ENCODE data around the gene PHF21A. TPM values are rescaled to one million over a fixed set of nuclear protein-coding genes. Genes with fewer than 3 reads are reported as not detected.

Gene PHF21A
- total and polyA plus RNA-seq, 10 of the 15 experiments (the other 5 are each of a cell fraction or from before 2014, with no cell fraction given) = 2.6 to 37.2 (median 16.0) TPM

DNA sequence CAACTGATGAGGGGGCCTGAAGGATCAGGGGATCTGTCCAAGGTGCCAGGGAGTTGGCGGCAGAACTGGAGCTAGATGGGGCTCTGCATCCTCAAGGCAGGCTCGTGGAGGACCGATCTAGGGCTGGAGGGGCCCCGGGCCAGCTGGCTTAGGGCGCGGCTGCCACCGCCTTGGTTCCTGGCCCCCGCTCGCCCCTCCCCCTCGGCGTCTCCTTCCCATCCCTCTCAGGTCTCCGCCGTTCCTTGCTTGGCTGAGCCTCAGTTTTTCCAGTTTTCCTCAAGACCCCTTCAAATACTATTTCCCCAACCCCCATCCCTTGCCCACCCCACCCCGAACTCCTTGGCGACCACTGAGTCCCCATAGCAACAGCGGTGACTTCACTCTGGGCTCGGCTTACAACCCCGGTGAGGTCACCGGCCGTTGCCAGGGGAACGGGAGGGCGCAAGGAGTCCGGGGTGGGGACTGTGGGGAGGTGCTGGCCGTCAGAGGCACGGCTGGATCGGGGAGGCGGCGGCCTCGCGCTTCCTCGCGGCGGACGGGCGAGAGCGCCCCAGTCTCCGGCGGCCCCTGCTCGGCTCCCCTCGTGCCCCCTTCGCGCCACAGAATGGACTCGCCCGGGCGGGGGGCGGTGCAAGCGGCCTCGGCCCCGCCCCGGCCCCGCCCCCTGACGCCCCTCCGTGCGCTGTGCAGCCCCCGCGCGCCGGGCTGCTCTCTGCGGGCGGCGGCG, 221.6 kb downstream of the PHF21A start (continued):
- TF ChIP-seq, protein P1, sequence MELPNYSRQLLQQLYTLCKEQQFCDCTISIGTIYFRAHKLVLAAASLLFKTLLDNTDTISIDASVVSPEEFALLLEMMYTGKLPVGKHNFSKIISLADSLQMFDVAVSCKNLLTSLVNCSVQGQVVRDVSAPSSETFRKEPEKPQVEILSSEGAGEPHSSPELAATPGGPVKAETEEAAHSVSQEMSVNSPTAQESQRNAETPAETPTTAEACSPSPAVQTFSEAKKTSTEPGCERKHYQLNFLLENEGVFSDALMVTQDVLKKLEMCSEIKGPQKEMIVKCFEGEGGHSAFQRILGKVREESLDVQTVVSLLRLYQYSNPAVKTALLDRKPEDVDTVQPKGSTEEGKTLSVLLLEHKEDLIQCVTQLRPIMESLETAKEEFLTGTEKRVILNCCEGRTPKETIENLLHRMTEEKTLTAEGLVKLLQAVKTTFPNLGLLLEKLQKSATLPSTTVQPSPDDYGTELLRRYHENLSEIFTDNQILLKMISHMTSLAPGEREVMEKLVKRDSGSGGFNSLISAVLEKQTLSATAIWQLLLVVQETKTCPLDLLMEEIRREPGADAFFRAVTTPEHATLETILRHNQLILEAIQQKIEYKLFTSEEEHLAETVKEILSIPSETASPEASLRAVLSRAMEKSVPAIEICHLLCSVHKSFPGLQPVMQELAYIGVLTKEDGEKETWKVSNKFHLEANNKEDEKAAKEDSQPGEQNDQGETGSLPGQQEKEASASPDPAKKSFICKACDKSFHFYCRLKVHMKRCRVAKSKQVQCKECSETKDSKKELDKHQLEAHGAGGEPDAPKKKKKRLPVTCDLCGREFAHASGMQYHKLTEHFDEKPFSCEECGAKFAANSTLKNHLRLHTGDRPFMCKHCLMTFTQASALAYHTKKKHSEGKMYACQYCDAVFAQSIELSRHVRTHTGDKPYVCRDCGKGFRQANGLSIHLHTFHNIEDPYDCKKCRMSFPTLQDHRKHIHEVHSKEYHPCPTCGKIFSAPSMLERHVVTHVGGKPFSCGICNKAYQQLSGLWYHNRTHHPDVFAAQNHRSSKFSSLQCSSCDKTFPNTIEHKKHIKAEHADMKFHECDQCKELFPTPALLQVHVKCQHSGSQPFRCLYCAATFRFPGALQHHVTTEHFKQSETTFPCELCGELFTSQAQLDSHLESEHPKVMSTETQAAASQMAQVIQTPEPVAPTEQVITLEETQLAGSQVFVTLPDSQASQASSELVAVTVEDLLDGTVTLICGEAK (IDR thresholded peaks at IDR 0.05; ENCODE audit: borderline replicate concordance) = no peak
- TF ChIP-seq, protein P2, sequence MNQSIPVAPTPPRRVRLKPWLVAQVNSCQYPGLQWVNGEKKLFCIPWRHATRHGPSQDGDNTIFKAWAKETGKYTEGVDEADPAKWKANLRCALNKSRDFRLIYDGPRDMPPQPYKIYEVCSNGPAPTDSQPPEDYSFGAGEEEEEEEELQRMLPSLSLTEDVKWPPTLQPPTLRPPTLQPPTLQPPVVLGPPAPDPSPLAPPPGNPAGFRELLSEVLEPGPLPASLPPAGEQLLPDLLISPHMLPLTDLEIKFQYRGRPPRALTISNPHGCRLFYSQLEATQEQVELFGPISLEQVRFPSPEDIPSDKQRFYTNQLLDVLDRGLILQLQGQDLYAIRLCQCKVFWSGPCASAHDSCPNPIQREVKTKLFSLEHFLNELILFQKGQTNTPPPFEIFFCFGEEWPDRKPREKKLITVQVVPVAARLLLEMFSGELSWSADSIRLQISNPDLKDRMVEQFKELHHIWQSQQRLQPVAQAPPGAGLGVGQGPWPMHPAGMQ (IDR thresholded peaks at IDR 0.05; ENCODE audit: borderline replicate concordance) = no peak
- TF ChIP-seq SUZ12 (IDR thresholded peaks at IDR 0.05; ENCODE audit: unreplicated experiment) (peak; percentile 46), PML (IDR thresholded peaks at IDR 0.05; ENCODE audit: low read length) (no peak), CREB1 (IDR thresholded peaks at IDR 0.05; ENCODE audit: low read depth) (peak; percentile 77), FOXK2 (IDR thresholded peaks at IDR 0.05) (peak; percentile 93), JUND (IDR thresholded peaks at IDR 0.05; ENCODE audit: low read depth, low read length) (peak; percentile 84), KLF5 (IDR thresholded peaks at IDR 0.05; ENCODE audit: partially characterized antibody) (peak; percentile 95), SMAD5 (IDR thresholded peaks at IDR 0.05; ENCODE audit: low read depth) (no peak), SREBF1 (IDR thresholded peaks at IDR 0.05; ENCODE audit: low read length) (peak; percentile 77), CHD1 (IDR thresholded peaks at IDR 0.05; ENCODE audit: low read depth, low read length) (peak; percentile 94; the same call in 1 of the 2 replicates), ATF7 (IDR thresholded peaks at IDR 0.05; ENCODE audit: low read depth) (peak; percentile 65), DPF2 (IDR thresholded peaks at IDR 0.05) (0 out of 2 replicates have a peak, but pooled peaks have one; percentile 58), NR2F1 (conservative IDR thresholded peaks at IDR 0.05) (peak; percentile 48; the same call in 1 of the 2 replicates)
- TF ChIP-seq, protein P3, sequence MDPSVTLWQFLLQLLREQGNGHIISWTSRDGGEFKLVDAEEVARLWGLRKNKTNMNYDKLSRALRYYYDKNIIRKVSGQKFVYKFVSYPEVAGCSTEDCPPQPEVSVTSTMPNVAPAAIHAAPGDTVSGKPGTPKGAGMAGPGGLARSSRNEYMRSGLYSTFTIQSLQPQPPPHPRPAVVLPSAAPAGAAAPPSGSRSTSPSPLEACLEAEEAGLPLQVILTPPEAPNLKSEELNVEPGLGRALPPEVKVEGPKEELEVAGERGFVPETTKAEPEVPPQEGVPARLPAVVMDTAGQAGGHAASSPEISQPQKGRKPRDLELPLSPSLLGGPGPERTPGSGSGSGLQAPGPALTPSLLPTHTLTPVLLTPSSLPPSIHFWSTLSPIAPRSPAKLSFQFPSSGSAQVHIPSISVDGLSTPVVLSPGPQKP (IDR thresholded peaks at IDR 0.05; ENCODE audit: low read depth, low read length) = no peak
- TF ChIP-seq, protein P4, sequence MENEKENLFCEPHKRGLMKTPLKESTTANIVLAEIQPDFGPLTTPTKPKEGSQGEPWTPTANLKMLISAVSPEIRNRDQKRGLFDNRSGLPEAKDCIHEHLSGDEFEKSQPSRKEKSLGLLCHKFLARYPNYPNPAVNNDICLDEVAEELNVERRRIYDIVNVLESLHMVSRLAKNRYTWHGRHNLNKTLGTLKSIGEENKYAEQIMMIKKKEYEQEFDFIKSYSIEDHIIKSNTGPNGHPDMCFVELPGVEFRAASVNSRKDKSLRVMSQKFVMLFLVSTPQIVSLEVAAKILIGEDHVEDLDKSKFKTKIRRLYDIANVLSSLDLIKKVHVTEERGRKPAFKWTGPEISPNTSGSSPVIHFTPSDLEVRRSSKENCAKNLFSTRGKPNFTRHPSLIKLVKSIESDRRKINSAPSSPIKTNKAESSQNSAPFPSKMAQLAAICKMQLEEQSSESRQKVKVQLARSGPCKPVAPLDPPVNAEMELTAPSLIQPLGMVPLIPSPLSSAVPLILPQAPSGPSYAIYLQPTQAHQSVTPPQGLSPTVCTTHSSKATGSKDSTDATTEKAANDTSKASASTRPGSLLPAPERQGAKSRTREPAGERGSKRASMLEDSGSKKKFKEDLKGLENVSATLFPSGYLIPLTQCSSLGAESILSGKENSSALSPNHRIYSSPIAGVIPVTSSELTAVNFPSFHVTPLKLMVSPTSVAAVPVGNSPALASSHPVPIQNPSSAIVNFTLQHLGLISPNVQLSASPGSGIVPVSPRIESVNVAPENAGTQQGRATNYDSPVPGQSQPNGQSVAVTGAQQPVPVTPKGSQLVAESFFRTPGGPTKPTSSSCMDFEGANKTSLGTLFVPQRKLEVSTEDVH (IDR thresholded peaks at IDR 0.05; ENCODE audit: low read depth, partially characterized antibody) = no peak
- TF ChIP-seq, protein P5, sequence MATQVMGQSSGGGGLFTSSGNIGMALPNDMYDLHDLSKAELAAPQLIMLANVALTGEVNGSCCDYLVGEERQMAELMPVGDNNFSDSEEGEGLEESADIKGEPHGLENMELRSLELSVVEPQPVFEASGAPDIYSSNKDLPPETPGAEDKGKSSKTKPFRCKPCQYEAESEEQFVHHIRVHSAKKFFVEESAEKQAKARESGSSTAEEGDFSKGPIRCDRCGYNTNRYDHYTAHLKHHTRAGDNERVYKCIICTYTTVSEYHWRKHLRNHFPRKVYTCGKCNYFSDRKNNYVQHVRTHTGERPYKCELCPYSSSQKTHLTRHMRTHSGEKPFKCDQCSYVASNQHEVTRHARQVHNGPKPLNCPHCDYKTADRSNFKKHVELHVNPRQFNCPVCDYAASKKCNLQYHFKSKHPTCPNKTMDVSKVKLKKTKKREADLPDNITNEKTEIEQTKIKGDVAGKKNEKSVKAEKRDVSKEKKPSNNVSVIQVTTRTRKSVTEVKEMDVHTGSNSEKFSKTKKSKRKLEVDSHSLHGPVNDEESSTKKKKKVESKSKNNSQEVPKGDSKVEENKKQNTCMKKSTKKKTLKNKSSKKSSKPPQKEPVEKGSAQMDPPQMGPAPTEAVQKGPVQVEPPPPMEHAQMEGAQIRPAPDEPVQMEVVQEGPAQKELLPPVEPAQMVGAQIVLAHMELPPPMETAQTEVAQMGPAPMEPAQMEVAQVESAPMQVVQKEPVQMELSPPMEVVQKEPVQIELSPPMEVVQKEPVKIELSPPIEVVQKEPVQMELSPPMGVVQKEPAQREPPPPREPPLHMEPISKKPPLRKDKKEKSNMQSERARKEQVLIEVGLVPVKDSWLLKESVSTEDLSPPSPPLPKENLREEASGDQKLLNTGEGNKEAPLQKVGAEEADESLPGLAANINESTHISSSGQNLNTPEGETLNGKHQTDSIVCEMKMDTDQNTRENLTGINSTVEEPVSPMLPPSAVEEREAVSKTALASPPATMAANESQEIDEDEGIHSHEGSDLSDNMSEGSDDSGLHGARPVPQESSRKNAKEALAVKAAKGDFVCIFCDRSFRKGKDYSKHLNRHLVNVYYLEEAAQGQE (IDR thresholded peaks at IDR 0.05; ENCODE audit: low read depth, low read length) = peak; percentile 90

All from GM12878 (cell line).